HG02588 (cell line): ENCODE measurements around the gene ASIC2.

Experiments used
- ATAC-seq: cut with Tn5 transposase; IDR thresholded peaks from one replicate; pipeline ENCODE4 v1.9.1; 2021; ENCODE audit warnings: mild to moderate bottlenecking, moderate library complexity; ENCODE audit not compliant: unreplicated experiment

ASIC2 gene

DNA sequence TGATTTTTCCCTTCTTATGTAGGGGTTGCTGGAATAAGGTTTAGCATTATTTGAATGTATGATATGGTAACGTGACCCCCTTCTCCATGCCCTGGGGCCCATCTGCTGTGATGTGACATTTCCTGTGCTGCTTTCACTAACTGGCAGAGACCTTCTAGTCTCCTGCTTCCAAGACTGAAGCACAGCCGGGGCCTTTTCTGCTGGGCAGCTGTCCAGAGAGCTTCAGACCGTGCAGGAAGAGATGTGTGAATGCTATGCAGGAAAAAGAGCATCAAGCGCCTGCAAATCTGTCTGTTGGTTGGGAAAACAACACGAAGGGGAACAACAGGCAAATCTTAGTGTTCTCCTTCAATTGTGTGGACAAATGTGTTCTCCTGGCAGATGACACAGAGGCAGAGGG is 173.0 kb downstream of the ASIC2 start:
- ATAC-seq, result no peak

DNA sequence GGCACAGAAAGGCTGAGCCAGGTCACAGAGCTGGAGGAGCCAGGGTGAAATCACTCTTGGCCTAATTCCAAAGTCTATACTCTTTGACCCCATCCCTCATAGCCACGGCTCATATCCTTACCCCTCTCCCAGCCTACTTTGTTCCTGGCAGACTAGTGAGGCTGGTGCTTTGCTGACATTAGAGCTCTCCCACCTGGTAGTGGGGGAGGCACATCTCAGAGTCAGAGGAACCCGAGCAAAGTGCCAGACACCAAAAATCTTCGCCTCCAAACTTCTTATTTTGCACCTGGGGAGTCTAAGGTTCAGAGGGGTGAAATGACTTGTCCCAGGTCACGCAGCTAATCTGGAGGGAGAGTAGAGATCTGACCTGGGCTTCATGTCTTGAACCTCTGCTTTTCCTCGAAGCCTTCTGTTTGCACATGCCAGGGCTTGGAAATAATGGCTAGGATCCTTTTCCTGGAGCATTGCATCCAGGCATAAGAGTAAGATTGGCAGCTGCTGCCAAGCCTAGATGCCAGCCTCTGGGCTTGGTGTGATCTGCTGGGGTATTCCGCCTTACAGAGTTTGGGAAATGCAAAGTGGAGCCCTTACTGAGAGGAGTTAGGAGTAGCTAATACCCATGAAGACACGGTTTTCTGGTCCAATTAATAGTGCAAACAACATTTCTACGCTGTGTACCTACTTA is 174.6 kb downstream of the ASIC2 start:
- no peak for ATAC-seq

- ATAC-seq, result no peak
These were observed 177.0 kb downstream of the ASIC2 start for GRCh38 chr17:33116021-33116551.

GRCh38 chr17:33115366-33115765 is 177.7 kb downstream of the ASIC2 start:
- ATAC-seq, result no peak

DNA sequence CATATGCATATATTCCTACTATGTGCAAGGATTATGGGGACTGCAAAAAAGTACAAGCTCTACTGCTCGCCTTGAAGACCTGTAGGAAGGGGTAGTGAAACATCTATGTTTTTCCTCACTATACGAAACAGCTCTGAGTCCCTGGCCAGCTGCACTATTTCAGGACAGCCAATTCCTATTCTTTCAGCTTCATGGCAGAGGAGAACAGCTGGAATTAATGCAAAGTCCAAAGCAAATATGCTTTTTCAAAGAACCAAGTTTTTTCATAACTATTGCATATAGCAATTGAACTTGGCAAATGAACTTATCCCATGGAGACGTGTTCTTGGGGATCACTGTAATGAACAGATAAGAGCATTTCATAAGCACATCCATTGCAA is 179.1 kb downstream of the ASIC2 start:
- ATAC-seq, result no peak

GRCh38 chr17:33113276-33113990 is 179.7 kb downstream of the ASIC2 start:
- ATAC-seq, result no peak

GRCh38 chr17:33112763-33113162 is 180.3 kb downstream of the ASIC2 start:
- ATAC-seq, result no peak

DNA sequence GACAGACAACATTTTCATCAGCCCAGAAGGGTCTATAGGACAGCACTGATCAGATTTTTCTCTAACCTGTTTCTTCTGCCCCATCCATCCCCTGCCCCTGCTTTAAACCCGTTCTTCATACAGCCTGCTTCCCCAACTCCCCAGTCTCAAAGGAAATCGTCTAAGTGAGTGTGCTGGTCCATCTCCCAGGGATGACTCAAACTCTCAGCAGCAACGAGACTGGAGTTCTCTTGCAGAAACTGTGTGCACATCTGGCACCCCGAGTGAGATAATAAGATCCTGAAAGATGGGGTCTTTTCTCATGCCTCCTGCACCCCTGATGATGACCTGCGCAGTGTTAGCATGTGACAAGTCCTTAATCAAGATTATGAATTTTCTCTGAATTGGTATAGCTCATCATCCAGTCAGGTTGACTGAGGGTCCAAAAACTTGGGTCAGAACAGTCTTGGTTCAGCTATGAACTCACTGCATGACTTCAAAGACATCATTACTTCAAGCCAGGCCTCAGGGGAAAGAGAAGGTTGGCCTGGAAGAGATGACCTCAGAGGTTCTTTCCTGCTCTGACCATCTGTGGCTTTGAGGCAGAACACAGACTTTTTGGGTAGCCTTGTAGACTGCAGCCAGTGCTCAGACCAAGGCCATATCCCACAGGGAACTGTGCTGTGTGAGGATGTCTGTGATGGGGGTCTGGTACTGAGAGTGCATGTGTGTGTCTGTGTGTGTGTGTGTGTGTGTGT is 183.6 kb downstream of the ASIC2 start:
- ATAC-seq, result no peak

DNA sequence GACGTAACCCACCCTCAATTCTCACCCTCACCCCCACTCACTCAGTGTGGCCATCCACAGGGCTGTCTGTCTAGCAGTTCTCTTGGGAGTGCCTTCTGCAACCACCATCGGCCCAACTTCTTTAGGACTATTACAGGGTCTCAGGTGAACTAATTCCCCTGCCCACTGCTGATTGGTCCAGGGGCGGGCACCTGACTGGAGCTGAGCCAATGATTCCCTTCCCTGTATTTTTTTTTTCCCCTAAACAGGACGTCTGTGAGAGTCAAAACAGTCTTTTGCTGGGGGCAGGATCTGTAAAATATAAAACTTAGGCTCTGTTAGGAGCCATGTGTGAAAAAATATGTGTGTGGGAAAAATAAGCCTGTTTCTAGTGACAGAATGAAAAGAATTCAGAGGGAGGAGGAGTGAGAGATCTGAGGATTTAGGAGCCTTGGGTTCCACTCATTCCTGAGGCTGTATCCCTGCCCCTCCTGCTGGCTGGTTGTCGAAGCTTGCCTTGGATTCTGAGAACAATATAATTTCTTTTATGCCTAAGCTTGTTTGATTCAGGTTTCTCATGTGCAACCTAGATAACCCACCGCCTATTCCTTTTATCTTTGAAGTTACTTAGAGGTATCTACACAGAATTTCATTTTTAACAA is 186.4 kb downstream of the ASIC2 start:
- ATAC-seq, result no peak

GRCh38 chr17:33105911-33106310 is 187.2 kb downstream of the ASIC2 start:
- no peak for ATAC-seq

GRCh38 chr17:33099906-33100305 is 193.2 kb downstream of the ASIC2 start:
- ATAC-seq, result no peak

- no peak for ATAC-seq
These were observed 193.8 kb downstream of the ASIC2 start for GRCh38 chr17:33099252-33099651.

- ATAC-seq, result no peak
These were observed 195.7 kb downstream of the ASIC2 start for GRCh38 chr17:33097411-33097810.

- no peak for ATAC-seq
These were observed 196.9 kb downstream of the ASIC2 start for GRCh38 chr17:33096161-33096560.

GRCh38 chr17:33091271-33091670 is 201.8 kb downstream of the ASIC2 start:
- ATAC-seq, result no peak

GRCh38 chr17:33090806-33091205 is 202.3 kb downstream of the ASIC2 start:
- no peak for ATAC-seq

- no peak for ATAC-seq
These were observed 206.2 kb downstream of the ASIC2 start for GRCh38 chr17:33086878-33087277.

- ATAC-seq, result no peak
These were observed 207.1 kb downstream of the ASIC2 start for GRCh38 chr17:33086041-33086440.

GRCh38 chr17:33085256-33085655 is 207.8 kb downstream of the ASIC2 start:
- no peak for ATAC-seq

DNA sequence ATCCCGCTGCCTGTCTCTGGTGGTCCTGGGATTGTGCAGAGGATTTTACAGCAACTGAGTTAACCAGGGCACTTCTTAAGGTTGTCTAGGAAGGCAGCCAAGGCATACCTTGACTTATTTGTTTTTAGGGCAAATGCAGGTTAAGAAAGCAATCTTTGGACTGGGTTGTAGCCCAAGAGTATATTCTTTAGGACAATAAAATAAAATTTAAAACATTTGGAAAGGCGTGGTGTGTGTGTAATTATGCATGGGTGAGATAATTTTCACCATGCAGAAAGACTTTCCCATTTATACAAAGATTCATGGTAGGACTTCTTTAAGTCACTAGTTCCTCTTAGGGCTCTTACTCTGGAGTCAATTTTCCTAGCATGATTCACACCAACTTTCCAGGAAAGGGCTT is 208.3 kb downstream of the ASIC2 start:
- no peak for ATAC-seq

- no peak for ATAC-seq
These were observed 210.4 kb downstream of the ASIC2 start for GRCh38 chr17:33082529-33083173.
